ENCODE results near the gene HMGB4.

Gene HMGB4

DNA sequence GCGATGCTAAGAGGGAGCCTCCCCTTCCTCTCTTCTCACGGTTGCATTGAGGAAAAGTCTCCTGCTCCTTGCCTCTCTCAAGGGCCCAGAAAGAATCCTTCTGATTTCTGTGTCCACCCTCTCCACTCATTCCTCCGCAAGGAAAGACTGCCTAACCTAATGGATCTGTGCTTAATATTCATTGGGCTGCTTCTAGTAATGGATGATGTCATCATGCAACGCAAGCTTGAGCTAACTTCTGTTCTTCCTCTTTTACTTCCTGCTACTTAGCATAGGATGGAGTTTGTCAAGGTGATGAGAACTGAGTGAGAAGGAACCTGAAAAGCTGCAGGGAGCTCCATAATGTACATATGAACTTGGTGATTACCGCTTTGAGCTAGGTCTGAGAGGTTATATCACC is 35.2 kb upstream of the HMGB4 start:
- POLR2A ChIA-PET = no interaction called here
- CTCF ChIA-PET = no interaction called here
- DNase-seq (ENCODE audit: extremely low spot score) = no peak
- TF ChIP-seq L3MBTL2 (conservative IDR thresholded peaks at IDR 0.05) = no peak

GRCh38 chr1:33836911-33837310 is 27.0 kb upstream of the HMGB4 start:
- POLR2A ChIA-PET = no interaction called here
- no peak for TF ChIP-seq L3MBTL2 (conservative IDR thresholded peaks at IDR 0.05)
- TF ChIP-seq SP1 (IDR thresholded peaks at IDR 0.05) = no peak
- no peak for TF ChIP-seq SUZ12 (IDR thresholded peaks at IDR 0.05)
- TF ChIP-seq, protein P1, sequence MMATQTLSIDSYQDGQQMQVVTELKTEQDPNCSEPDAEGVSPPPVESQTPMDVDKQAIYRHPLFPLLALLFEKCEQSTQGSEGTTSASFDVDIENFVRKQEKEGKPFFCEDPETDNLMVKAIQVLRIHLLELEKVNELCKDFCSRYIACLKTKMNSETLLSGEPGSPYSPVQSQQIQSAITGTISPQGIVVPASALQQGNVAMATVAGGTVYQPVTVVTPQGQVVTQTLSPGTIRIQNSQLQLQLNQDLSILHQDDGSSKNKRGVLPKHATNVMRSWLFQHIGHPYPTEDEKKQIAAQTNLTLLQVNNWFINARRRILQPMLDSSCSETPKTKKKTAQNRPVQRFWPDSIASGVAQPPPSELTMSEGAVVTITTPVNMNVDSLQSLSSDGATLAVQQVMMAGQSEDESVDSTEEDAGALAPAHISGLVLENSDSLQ (IDR thresholded peaks at IDR 0.05) = no peak
- no peak for TF ChIP-seq BHLHE40 (IDR thresholded peaks at IDR 0.05; ENCODE audit: borderline replicate concordance)
- no peak for TF ChIP-seq TARDBP (IDR thresholded peaks at IDR 0.05)
- TF ChIP-seq FOXA1 (IDR thresholded peaks at IDR 0.05) = no peak
- no peak for TF ChIP-seq NFRKB (IDR thresholded peaks at IDR 0.05)
- no peak for TF ChIP-seq FOXM1 (IDR thresholded peaks at IDR 0.05; ENCODE audit: borderline replicate concordance)
- no peak for TF ChIP-seq HDGF (IDR thresholded peaks at IDR 0.05; ENCODE audit: borderline replicate concordance)
- no peak for TF ChIP-seq ZNF384 (IDR thresholded peaks at IDR 0.05)
- no peak for TF ChIP-seq FOXK2 (IDR thresholded peaks at IDR 0.05)
- CTCF ChIA-PET = no interaction called here
- DNase-seq (ENCODE audit: extremely low spot score) = no peak

DNA sequence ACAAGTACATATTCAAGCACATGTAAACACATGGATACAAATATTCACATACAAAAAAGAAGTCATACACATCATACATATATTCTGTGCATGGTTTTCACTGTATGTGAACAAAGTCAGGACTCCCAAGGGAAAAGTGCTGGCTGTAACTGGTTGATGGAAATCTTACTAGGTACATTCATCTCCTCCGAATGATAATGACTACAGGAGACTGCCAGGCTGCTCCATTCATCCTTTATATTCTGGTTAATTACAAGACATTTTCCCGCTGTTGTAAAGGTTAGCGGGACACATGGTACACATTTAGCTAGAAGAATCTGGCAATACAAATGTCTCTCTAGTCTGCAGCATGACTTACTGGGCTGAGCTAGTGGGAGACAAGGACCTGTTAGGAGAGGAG is 26.2 kb upstream of the HMGB4 start:
- DNase-seq (ENCODE audit: extremely low spot score) = no peak
- ChIA-PET CTCF (no interaction called here), POLR2A (no interaction called here)
- no peak for TF ChIP-seq ARNT (IDR thresholded peaks at IDR 0.05)
- TF ChIP-seq, protein P1 (IDR thresholded peaks at IDR 0.05) = no peak
- TF ChIP-seq SUZ12 (IDR thresholded peaks at IDR 0.05) = no peak
- no peak for TF ChIP-seq NFRKB (IDR thresholded peaks at IDR 0.05)
- TF ChIP-seq BHLHE40 (IDR thresholded peaks at IDR 0.05; ENCODE audit: borderline replicate concordance) = no peak
- TF ChIP-seq FOXM1 (IDR thresholded peaks at IDR 0.05; ENCODE audit: borderline replicate concordance) = no peak
- no peak for TF ChIP-seq L3MBTL2 (conservative IDR thresholded peaks at IDR 0.05)

DNA sequence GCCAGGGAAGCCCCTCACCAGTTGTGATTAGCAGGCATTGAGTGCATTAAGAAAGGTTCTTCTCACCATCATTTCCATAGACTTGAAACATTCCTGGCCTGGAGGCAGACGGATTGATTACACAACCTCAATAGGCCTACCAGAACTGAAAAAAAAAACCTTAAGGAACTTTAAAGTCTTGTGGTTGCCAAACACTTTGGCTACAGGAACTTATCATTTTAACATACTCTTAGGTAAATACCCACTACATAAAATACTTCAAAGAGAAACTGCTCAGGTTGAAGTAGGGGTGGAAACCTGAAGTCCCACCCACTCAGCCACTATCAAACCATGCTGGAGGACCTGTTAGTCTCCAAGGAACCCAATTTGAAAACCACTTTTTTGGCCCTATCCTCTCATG is 22.4 kb upstream of the HMGB4 start:
- TF ChIP-seq BHLHE40 (IDR thresholded peaks at IDR 0.05; ENCODE audit: borderline replicate concordance) = no peak
- TF ChIP-seq NFRKB (IDR thresholded peaks at IDR 0.05) = no peak
- TF ChIP-seq ARNT (IDR thresholded peaks at IDR 0.05) = no peak
- TF ChIP-seq CTBP1 (IDR thresholded peaks at IDR 0.05; ENCODE audit: borderline replicate concordance) = no peak
- TF ChIP-seq, protein P1 (IDR thresholded peaks at IDR 0.05) = no peak
- no peak for TF ChIP-seq SP1 (IDR thresholded peaks at IDR 0.05)
- ChIA-PET CTCF (no interaction called here), POLR2A (no interaction called here)
- DNase-seq (ENCODE audit: extremely low spot score) = no peak

DNA sequence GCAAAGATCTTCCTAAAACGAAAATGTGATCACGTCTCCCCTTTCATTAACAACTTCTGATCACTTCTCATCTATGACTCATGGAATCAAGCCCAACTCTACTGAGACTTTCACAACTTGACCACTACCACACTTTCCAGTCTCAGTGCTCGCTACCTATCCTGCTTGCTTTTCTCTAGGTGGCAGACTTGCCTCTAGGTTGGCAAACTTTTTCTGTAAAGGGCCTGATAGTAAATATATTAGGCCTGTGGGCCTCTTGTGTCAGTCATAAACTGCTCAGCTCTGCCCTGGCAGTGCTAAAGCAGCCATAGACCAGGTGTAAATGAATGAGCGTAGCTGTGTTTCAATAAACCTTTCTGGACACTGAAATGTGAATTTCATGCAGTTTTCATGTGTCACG is 21.5 kb upstream of the HMGB4 start:
- POLR2A ChIA-PET = no interaction called here
- TF ChIP-seq FOXA1 (IDR thresholded peaks at IDR 0.05) = no peak
- TF ChIP-seq, protein P1 (IDR thresholded peaks at IDR 0.05) = no peak
- TF ChIP-seq FOXK2 (IDR thresholded peaks at IDR 0.05) = no peak
- no peak for TF ChIP-seq BHLHE40 (IDR thresholded peaks at IDR 0.05; ENCODE audit: borderline replicate concordance)
- TF ChIP-seq HDGF (IDR thresholded peaks at IDR 0.05; ENCODE audit: borderline replicate concordance) = no peak
- no peak for TF ChIP-seq CTBP1 (IDR thresholded peaks at IDR 0.05; ENCODE audit: borderline replicate concordance)
- TF ChIP-seq ARNT (IDR thresholded peaks at IDR 0.05) = no peak
- no peak for TF ChIP-seq LEF1 (IDR thresholded peaks at IDR 0.05; ENCODE audit: borderline replicate concordance)
- TF ChIP-seq ELF4 (IDR thresholded peaks at IDR 0.05) = no peak
- no peak for TF ChIP-seq FOXM1 (IDR thresholded peaks at IDR 0.05; ENCODE audit: borderline replicate concordance)
- no peak for TF ChIP-seq TARDBP (IDR thresholded peaks at IDR 0.05)
- no peak for TF ChIP-seq SUZ12 (IDR thresholded peaks at IDR 0.05)
- TF ChIP-seq SP1 (IDR thresholded peaks at IDR 0.05) = no peak
- no peak for TF ChIP-seq L3MBTL2 (conservative IDR thresholded peaks at IDR 0.05)
- no peak for TF ChIP-seq NFRKB (IDR thresholded peaks at IDR 0.05)
- no peak for TF ChIP-seq ZNF384 (IDR thresholded peaks at IDR 0.05)
- no peak for DNase-seq (ENCODE audit: extremely low spot score)
- CTCF ChIA-PET = no interaction called here

- ChIA-PET CTCF (interaction anchor here (0.6 kb wide), 1 partner anchor 212 kb away, joined by 5 read pairs; no protein-coding TSS in a partner anchor), POLR2A (no interaction called here)
- no peak for DNase-seq (ENCODE audit: extremely low spot score)
- no peak for TF ChIP-seq FOXA1 (IDR thresholded peaks at IDR 0.05)
- no peak for TF ChIP-seq L3MBTL2 (conservative IDR thresholded peaks at IDR 0.05)
- TF ChIP-seq ARNT (IDR thresholded peaks at IDR 0.05) = no peak
These were observed 19.7 kb upstream of the HMGB4 start for GRCh38 chr1:33844166-33844565.

GRCh38 chr1:33846861-33847260 is 17.0 kb upstream of the HMGB4 start:
- ChIA-PET CTCF (no interaction called here), POLR2A (no interaction called here)
- DNase-seq (ENCODE audit: extremely low spot score) = no peak
- TF ChIP-seq, protein P1 (IDR thresholded peaks at IDR 0.05) = no peak
- TF ChIP-seq ZNF384 (IDR thresholded peaks at IDR 0.05) = no peak
- TF ChIP-seq ELF4 (IDR thresholded peaks at IDR 0.05) = no peak
- TF ChIP-seq LEF1 (IDR thresholded peaks at IDR 0.05; ENCODE audit: borderline replicate concordance) = no peak
- no peak for TF ChIP-seq L3MBTL2 (conservative IDR thresholded peaks at IDR 0.05)
- no peak for TF ChIP-seq FOXM1 (IDR thresholded peaks at IDR 0.05; ENCODE audit: borderline replicate concordance)
- no peak for TF ChIP-seq TARDBP (IDR thresholded peaks at IDR 0.05)
- TF ChIP-seq SP1 (IDR thresholded peaks at IDR 0.05) = no peak
- no peak for TF ChIP-seq HDGF (IDR thresholded peaks at IDR 0.05; ENCODE audit: borderline replicate concordance)
- no peak for TF ChIP-seq FOXK2 (IDR thresholded peaks at IDR 0.05)
- TF ChIP-seq FOXA1 (IDR thresholded peaks at IDR 0.05) = no peak
- no peak for TF ChIP-seq ARNT (IDR thresholded peaks at IDR 0.05)
- no peak for TF ChIP-seq CTBP1 (IDR thresholded peaks at IDR 0.05; ENCODE audit: borderline replicate concordance)
- no peak for TF ChIP-seq SUZ12 (IDR thresholded peaks at IDR 0.05)

Data from HEK293T (cell line).